NCI-H748 treated with DMSO at 0.1 percent for 48 hours (cell line): ENCODE results near the gene GOLGA6L10.
"Not testable (repeated sequence)": the region's sequence is repeated elsewhere in the genome, so short reads cannot be mapped to it uniquely, and the experiment has no call there.

ENCODE experiments used
- DNase-seq: peaks from one replicate; lab custom pipeline; 2025; lab: John Stamatoyannopoulos, UW

The GOLGA6L10 gene, protein sequence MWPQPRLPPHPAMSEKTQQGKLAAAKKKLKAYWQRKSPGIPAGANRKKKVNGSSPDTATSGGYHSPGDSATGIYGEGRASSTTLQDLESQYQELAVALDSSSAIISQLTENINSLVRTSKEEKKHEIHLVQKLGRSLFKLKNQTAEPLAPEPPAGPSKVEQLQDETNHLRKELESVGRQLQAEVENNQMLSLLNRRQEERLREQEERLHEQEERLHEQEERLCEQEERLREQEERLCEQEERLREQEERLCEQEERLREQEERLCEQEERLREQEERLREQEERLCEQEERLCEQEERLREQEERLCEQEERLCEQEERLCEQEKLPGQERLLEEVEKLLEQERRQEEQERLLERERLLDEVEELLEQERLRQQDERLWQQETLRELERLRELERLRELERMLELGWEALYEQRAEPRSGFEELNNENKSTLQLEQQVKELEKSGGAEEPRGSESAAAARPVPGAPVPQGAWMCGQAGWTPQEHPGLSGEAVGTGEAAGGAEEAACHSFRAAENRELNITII

DNA sequence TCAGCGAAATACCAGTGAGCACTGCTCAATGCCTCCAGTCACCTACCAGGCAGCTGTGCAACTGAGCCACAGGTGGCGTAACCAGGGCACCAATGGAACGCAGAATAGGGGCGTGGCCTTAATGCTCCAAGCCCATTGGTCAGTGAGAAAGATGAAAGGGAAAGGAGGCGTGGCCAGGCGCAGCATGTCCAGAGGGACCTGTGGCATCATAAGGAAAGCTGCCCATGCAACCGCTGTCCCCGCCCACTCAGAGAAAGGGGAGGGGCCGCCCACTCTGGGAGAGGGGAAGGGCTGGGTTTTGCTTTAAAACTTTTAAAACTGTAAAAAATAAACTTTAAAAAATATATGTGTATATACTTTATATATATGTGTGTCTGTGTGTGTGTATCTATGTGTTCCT lies at the start of gene GOLGA6L10:
Gene GOLGA6L10, minus strand, starts transcription at position 101 of the 400 bp plus-strand sequence. Its CDS starts 100 bp downstream, at position 1.
- not testable (repeated sequence) for DNase-seq

DNA sequence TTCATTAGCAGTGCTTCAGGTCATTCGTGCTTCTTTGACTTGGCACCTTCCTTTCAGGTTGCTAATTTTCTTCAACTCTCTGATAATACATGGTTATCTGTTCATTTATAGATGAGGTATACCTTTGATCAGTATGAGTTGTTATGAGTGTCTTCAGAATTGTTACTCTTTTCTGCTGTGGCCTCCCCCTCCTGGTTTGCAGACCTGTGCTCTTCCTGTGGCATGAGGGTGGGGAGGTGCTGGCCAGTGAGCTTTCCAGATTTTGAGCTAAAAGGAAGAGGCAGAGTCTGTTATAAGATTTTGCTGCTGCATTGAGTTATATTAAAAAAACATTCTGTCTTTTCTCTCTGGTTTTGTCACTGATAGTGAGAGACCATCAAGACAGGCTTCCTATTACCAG lies 49.5 kb upstream of the GOLGA6L10 start:
- no peak for DNase-seq

DNA sequence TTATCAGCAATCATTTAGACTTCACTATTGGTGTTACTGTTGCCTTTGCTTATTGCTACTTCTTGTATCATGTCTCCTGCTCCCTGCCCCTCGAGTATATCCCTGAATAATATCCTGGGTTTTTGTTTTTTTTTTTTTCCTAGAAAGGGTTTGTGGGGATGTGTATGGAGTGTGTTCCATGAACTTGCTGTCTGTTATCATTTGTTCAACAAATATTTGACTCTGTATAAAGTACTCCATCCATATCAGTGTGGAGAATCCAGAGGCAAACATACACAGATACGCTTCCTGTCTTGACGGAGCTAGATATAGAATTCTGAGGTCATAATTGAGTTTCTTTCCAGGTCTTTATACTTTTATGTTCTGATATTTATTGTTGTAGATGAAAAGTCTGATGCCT lies 48.5 kb upstream of the GOLGA6L10 start:
- no peak for DNase-seq

DNA sequence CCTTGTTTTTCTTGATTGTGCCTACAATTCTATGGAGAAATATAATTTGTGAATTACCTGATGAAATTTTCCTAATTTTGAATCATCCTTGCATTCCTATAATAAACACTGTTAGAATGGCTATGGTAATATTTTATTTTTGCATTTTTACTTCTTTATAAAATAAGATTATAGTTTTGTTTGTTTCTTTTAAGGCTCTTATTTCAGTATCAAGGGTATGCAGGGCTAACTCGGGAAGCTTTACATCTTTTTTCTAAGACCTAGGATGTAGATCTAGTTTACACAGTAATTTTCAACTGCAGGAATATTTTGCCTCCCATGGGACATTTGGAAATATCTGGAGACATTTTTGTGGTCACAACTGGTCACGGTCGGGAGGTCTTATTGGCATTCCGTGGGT lies 46.5 kb upstream of the GOLGA6L10 start:
- DNase-seq, result not testable (repeated sequence)

DNA sequence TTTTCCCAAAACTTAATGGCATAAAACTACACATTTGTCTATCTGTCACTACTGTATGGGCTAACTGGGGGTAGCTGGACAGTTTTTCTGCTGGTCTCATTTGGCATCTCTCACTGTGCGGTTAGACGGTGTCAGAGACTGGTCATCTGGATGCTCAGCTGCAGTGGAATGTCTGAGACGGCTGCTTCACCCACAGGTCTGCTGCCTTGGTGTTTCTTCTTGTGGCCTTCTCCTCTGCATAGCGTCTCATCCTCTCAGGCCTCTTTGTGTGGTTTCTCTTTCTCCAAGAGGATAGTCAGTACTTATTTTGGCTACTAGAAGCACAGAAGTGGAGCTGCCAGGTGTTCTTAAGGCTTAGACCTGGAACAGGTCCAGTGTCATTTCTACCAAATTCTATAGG lies 44.4 kb upstream of the GOLGA6L10 start:
- no peak for DNase-seq

DNA sequence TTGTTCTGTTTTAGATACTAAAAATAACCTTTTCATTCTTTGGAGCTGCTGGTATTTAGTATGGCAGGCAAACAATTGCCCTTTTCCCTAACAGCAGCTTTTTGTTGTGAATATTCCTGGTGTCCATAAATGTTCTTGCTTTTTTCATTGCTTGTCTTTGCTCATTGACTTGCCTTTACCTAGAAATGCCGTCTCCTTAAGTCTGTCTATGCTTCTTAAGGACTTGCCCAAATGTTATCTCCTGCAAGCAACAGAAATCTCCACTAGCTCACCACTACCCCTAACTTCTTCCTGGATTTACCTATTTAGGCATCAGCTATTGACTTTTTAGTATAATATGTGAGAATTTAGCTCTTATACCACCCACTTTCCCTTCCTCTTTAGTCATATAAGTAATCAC lies 42.8 kb upstream of the GOLGA6L10 start:
- not testable (repeated sequence) for DNase-seq

DNA sequence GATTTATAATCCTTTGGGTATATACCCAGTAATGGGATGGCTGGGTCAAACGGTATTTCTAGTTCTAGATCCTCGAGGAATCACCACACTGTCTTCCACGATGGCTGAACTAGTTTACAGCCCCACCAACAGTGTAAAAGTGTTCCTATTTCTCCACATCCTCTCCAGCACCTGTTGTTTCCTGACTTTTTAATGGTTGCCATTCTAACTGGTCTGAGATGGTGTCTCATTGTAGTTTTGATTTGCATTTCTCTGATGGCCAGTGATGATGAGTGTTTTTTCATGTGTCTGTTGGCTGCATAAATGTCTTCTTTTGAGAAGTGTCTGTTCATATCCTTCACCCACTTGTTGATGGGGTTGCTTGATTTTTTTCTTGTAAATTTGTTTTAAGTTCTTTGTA lies 40.9 kb upstream of the GOLGA6L10 start:
- not testable (repeated sequence) for DNase-seq

DNA sequence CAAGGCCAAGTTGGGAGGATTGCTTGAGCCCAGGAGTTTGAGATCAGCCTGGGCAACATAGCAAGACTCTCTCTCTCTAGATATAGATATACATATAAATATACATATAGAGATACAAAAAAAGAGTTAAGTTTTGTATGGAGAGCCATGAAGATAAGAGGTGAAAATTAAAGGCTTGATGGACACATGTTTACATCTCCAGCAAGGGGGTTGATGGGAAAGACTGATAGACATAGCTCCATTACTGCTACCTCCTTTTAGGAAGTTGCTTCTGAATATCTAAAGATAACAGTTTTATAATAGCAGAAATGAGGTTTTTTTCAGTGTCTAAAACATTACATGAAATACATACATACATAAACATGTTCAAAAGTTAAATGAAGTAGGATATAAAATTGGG lies 37.9 kb upstream of the GOLGA6L10 start:
- DNase-seq, result not testable (repeated sequence)

DNA sequence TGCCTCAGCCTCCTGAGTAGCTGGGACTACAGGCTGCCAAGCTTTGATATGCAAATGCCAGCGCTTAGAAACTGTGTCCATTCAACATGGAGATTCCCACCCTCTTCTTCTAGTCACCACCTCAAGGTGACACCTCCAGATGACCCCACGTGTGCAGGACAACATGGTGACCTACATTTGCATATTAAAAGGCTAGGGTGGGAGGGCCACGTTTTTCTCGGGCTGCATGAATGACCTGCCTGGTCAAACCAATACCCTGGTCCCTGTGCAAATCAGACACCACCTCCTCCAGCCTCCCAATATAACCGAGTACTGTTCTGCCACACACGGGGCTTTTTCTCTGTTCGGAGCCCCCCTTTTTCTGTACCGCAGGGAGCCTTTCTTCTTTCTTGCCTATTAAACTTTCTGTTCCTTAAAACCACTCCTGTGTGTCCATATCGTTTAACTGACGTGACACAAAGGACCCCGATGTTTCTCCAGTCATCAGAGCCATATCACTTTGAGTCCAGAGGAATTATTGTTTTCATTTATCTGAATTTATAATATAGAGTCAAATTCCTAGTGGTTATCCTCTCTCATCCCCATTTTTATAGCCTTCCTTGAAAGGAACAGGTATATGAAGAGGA lies 32.2 kb upstream of the GOLGA6L10 start:
- not testable (repeated sequence) for DNase-seq

DNA sequence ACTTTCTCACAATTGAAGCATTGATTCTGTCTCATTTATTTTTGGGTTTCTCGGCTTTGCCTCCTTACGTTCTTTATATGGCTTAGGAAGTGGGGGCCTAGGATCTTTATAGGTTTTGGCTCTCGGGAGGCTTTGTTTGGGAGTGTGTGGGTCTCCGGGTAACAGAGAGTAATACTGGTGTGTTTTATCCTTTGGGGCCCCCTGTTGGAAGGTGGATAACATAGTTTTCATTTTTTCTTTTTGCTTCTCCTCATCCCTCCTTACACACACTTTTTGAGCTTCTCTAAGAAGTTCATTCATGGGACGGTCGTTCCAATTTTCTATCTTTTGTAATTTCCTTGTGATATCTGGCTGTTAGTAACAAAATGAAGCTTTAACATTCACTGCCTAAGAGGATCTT lies 30.3 kb upstream of the GOLGA6L10 start:
- not testable (repeated sequence) for DNase-seq

DNA sequence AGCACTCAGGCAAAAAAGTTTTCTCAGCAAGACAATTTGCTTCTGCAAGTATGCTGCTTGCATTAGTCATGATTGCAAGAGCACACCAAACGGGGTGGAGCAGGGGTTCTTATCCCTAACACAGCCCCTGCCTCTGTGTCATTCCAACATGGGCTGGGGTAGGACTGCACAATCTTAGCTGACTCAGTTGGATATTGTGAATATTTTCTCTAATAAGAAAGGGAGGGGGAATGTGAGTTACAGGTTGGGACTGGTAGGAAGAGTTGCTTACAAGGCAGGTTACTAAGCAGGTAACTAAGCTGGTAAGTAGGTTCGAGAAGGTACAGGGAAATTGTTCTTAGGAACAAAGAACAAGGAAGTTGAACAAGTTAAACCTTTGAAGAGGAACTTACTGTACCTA lies 24.4 kb upstream of the GOLGA6L10 start:
- DNase-seq, result not testable (repeated sequence)

DNA sequence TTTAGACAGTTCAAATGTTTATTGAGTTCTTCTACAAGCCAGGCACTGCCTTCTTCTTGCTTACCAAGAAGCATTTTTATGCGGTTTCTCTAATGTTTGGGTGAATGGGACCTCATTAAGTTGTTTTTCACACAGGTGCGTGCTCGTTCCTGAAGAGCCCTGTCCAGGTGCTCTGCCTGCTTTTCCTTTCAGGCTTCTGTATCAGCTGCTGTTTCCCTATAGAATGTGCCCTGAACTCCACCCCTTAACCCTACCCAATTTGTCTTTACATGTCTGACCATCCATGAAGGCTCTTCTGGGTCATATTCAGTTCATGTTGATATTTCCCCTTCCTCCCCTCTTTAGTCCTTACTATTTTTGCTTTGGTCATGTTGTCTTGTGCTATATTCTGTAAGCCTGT lies 22.4 kb upstream of the GOLGA6L10 start:
- no peak for DNase-seq

DNA sequence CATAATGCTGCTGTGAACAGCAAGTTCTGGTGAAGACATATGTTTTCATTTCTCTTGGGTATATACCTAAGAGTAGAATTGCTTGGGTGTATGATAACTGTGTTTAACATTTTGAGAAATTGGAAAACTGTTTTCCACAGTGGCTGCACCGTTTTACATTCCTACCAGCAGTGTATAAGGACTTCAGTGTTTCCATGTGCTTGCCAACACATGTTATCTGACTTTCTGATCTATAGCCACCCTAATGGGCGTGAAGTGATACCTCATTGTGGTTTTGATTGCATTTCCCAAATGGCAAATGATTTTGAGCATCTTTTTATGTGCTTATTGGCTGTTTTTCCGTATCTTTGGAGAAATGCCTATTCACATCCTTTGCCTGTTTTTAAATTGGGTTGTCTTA lies 18.5 kb upstream of the GOLGA6L10 start:
- DNase-seq, result not testable (repeated sequence)

DNA sequence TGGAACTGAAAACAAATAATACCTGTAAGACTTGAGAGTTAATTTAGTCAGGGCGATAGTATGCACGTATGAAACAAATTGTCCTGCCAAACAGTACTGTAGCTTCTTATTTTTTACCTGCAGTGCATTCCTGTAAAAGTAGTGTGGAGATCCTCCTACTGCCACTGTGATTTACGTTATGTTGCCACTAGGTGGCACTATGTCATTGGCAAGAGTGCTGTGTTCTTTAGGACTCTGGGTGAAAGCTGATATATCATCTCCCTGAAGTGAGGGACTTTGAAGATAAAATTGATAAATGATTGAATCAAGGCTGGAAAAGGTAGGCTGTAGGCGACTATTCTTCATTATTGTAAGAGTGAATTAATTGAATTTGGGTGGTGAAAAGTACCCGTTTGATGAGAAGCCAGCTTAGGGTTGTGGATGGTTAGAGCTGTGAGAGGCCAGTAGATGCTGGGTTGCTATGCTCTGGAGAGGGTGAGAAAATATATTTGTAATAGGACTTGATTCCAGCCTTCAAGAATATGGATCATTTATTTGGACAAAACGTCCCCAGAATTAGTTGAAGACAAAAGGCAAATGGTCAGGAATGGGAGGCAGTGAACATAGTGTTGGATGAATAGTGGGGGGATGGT lies 16.5 kb upstream of the GOLGA6L10 start:
- DNase-seq, result not testable (repeated sequence)

DNA sequence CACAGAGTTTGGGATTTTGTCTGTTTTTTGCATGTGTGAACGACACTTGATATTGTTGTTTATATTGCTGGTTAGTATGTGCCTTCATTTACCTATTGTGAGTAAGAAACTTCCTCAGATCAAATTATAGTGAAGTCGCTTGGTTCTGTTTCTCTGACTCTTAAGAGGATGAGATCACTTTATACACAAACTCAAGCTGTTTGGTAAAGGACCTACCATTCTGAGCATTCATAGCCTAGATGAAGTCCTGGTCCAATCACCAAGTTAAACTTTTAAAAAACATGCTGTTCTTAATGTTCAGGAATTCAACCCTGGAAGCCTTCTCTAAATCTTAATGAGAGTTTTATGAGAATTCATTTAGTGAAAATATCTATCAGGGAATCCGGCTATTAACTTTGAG lies 15.3 kb upstream of the GOLGA6L10 start:
- not testable (repeated sequence) for DNase-seq

DNA sequence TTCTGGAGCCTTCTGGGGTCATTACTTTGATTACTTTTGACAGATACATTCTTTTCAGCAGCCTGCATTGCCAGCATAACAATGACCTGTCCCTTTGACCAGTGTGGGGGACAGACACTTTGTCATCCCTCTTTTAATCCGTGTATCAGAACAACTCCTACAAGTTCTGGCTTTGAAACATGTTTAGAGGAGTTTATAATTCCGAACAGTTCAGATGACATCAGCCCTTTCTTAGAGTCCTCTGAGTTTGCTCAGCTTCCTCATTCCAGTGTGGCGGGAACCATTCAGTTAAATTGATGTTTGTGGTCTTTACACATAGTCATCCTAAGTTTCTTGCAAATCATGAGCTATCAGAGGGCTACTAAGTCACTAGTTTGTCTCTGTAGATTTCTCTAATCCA lies 13.5 kb upstream of the GOLGA6L10 start:
- DNase-seq, result not testable (repeated sequence)

DNA sequence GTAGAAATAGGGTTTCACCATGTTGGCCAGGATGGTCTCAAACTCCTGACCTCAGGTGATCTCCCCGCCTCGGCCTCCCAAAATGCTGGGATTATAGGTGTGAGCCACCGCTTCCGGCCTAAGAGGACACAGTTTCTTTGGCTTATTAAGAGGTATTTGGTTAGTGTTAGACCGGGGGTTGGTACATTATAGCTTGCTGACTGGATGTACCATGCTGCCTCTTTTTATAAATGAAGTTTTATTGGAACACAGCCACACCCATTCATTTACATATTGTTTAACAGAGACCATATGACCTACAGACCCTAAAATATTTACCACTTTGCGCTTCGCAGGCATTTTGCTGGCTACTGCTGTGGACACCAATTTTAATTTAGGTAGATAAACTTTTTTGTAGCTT lies 11.3 kb upstream of the GOLGA6L10 start:
- not testable (repeated sequence) for DNase-seq

DNA sequence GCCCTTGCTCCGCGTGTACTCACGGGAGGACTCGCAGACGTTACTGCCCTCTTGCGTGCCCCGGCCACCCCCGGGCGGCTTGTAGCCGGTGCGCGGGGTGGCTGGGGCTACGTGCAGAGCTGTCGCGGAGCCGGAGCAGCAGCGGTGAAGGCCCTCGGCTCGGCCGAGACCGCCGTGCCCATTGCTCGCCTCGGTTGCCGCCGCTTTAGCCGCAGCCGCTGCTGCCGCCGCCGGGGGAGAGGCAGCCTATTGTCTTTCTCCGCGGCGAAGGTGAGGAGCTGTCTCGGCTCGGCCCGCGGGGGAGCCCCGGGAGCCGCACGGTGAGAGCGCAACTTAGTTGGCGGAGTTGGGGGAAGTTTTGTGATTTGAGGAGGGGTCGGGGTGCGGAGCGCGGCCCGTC lies 5.8 kb upstream of the GOLGA6L10 start:
- DNase-seq, result not testable (repeated sequence)

DNA sequence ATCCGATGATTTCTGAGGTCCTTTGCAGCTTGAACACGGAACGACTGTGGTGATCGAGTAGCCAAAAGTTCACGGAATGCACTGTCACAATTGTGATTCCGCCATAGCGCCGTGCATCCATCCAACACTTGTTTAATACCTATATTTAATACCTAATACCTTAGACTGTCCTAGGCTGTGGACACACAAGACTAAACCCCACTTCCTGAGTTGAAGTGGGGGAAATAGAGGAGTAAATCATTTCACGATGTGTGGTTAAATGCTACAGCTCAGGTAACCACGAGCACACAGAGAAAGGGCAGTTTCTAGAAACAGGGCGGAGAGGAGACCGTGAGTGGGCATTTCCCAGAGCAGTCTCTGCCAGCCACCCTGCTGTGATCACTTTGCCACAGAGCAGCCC lies 5.3 kb upstream of the GOLGA6L10 start:
- DNase-seq, result not testable (repeated sequence)

DNA sequence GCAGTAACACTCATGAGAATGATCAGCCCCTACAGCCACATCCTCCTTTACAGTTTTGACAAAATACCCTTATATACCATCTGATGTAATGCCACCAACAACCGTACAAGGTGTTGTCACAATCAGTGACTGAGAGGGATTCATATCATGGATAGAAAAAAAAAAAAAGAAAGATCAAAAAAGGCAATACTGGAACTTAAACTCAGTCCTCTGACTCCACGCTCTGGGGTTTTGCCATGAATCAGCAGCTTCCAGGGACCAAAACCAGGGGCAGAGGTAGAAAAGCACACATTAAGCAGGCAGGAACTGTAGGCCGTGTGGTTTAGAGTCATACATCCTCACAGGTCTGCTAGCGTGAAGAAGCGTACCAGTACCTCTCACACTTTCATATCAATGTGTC lies 1.6 kb downstream of the GOLGA6L10 start:
- not testable (repeated sequence) for DNase-seq

DNA sequence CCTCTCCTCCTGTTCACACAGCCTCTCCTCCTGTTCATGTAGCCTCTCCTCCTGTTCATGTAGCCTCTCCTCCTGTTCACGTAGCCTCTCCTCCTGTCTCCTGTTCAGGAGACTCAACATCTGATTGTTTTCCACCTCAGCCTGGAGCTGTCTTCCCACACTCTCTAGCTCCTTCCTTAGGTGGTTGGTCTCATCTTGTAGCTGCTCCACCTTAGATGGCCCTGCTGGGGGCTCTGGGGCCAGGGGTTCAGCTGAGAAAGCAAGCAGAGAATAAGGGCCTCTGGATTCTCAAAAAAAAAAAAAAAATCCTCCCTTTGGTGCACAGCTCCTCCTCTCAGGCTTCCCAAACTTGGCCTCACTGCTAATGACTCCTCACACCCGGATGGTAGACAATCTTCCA lies 4.1 kb downstream of the GOLGA6L10 start:
- not testable (repeated sequence) for DNase-seq

DNA sequence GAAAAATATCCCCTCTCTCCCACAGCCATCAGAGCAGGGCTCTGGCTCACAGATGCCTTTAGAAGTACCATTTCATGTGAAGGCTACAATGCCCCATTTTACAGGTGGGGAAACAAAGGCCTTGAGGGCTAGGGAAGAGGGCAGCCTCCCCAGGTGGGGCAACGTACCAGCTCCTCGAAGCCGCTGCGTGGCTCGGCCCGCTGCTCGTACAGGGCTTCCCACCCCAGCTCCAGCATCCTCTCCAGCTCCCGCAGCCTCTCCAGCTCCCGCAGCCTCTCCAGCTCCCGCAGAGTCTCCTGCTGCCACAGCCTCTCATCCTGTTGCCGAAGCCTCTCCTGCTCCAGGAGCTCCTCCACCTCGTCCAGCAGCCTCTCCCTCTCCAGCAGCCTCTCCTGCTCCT lies 4.9 kb downstream of the GOLGA6L10 start:
- DNase-seq, result not testable (repeated sequence)

DNA sequence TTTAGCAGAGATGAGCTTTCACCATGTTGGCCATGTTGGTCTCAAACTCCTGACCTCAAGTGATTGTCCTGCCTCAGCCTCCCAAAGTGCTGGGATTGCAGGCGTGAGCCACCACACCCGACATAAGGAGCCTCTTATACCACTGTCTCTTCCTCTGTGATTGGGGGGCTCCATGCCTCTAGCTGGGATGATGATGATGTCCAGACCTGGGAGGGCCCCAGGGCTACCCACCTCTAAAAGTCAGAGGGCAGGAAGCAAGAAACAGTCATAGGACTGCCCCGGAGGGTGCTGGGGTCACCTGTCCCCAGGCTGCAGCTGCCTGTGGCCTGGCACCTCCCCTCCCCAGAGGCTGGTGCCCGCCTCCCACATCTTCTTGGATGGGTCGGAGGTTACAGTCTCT lies 5.4 kb downstream of the GOLGA6L10 start:
- not testable (repeated sequence) for DNase-seq
